GM10847 (cell line): ENCODE measurements around the gene TAX1BP1.

Experiments
- POLR2A ChIP-seq: IDR thresholded peaks from 2 replicates; pipeline ENCODE4 v1.6.1; 2011; ENCODE audit not compliant: insufficient read length; ENCODE audit errors: extremely low read depth

The TAX1BP1 gene

DNA sequence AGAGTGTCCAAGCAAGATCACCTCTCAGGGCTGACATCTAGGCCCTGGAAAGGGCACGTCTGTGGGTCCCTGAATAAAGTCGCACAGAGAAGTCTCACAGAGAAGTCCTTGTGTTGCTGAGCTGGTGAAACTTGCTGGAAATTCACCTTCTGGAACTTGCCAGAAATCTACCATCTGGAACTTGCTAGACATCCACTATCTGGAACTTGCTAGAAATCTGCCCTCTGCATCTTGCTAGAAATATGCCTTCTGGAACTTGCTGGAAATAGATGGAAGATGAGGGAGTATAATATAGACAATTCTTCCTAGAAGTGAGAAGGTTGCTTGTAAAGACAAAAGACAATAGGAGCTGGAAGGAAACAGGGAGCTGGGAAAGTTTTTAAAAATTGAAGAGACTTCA is 5.4 kb upstream of the TAX1BP1 start:
- TF ChIP-seq POLR2A = no peak

DNA sequence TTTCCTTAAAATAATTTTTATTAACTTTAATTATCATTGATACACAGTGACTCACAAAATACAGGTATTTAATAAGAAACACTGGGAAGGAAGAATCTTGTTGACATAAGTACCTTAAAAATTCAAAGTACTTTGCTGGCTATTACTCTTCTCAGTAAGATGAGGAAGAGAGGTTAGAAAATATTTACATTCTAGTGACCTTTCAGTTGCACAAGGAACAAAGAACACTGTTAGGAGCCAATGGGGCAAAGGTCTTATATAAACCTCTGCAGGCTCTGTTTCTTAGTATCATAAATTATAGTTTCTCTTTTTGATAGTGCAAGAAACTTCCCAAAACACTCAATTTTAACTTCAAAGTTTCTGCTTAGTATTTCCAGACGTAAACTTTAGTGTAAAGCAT is 4.8 kb upstream of the TAX1BP1 start:
- TF ChIP-seq POLR2A = no peak

DNA sequence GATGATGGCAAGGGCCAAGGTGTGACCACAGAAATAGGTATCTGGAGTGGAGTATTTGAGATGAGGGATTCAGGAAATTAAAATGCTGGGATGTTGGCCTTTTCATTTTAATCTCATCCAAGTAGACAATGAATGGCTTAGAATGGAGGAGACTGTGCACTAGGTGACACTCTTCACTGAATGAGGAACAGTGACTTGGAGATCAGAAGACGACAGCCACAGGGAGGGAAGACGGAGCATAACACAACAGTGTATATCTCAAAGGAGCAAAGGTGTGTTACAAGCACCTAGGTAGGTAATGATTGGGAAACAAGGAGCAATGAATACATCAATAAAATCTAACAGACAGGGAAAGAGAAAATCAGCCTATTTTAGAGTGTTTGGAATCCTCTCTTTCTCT is 4.1 kb upstream of the TAX1BP1 start:
- TF ChIP-seq POLR2A = no peak

DNA sequence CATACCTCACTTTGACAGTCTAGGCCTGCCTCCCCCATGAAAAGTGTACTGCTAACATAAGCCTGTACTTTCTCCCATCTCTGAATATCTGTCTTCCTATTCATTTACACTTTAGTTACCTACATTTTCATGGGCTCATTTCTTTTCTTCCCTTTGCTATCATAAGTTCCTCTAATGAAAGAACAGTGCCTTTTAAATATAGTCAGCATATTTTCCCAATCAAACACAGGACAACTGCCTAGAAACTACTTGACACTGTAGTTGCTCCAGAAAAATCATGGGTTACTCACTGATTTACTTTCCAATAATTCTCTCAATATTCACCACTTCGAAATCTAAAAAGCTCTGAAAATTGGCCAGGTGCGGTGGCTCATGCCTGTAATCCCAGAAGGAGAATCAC is 2.8 kb upstream of the TAX1BP1 start:
- no peak for TF ChIP-seq POLR2A

DNA sequence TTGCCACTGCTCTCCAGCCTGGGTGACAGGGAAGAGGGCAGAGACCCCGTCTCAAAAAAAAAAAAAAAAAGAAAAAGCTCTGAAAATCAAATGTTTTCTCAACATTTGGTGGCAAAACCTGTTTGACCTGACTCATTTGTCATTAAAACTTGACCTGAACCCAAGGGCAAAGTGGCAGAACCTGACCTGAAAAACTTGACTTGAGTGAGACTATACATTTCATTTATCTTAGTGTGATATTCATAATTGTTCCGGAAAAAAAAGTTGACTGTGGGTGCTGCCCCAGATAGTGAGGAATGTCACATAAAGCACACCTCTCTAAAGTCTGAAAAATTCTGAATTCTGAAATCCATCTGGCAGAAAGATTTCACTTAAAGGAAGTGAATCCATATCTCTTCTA is 2.3 kb upstream of the TAX1BP1 start:
- TF ChIP-seq POLR2A = no peak

DNA sequence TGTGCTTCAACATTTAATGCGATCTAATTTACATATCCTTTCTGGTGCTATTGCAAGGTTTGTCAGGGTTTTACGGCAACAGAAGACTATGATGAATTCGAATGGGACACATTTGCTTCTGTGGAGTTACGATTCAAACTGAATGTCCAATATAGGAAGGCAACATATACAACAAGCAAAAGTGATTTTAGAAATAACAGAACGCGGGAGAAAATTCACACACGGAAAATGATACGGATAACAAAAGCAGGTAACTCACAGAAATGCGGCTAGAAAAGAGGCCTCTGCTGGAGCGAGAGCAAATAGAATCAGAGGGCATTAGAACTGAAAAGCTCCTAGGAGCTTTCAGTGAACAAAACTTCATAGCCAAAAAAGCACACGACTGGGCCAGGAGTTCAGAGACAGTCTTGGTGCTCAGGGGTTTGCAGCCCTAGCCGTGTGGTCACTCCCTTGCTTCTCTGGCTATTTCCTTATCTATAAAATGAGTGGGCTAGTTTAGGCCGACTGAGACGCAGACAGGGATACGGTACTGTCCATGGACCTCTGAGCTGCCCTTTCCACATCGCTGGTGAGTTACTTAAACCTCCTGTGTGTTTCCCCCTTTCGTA is 557 bp upstream of the TAX1BP1 start:
- no peak for TF ChIP-seq POLR2A

DNA sequence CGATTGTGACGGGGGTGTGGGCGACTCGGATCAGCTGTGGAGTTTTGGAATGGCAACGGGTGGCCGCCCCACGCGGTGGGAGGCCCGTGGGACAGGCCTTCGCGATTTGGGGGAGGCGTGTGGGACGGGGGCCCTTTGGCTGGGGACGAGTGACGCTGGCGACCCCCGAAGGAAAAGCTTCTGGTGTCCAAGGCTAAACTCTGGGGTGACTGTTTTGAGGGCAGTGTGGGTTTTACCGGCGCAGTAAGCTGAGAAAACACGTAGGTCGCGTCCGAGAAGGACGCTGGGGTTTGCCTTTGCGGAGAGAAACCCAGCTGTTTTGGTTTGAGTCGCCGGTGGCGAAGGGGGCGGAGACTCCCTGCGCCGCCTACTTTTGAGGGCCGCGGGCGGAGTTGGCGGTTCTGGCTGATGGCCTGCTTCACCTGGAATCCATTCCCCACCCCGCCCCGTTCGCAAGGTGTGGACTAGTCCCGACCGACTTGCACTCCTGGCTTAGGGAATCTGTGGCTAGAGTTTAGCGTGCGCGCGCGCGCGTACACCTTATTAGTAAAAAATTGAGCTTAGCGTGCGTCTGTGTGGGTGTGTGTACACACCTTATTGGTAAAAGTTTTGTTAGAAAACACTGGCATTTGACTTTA is 606 bp downstream of the TAX1BP1 start:
- TF ChIP-seq POLR2A = no peak

DNA sequence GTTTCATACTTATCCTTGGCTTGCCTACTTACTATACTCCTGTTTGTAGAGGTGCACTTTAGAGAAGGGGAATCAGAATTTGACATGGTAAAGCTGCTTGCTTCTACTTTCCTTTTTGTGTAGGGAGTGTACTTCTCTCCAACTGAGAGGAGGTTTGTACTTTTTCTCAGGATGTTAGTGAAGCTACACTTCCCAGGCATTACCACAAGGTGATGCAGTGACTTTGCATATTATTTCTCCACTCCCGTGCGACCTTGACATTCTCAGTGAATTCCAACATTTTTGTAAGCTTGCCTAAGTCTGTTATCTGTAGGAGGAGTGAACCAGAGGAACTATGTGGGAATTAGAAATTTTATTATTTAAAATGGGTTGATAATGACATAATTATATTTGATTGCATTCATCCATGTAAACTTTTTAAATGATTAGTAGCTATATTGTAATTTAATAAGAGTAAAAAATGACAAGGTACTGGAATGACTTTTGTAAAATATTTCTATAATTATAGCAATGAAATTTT is 5.2 kb downstream of the TAX1BP1 start:
- TF ChIP-seq POLR2A = no peak

DNA sequence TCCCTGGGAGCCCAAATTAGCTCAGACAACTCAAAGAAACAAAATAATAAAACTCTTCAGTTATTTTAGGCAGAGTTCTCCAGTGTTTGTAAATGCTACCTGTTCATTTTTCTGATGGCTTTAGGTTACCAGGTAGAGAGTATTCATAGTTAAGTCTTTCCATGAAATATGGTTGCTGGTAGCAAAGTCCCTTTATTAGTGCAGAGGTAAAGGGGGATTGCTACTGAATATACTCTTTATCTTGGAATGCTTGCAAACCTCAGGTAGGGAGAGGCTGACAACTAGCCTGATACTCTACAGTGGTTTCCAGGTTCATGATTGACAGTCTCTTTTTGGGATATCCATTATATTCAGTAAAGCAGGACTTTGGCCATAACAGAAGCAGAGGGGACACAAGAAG is 6.5 kb downstream of the TAX1BP1 start:
- TF ChIP-seq POLR2A = no peak

DNA sequence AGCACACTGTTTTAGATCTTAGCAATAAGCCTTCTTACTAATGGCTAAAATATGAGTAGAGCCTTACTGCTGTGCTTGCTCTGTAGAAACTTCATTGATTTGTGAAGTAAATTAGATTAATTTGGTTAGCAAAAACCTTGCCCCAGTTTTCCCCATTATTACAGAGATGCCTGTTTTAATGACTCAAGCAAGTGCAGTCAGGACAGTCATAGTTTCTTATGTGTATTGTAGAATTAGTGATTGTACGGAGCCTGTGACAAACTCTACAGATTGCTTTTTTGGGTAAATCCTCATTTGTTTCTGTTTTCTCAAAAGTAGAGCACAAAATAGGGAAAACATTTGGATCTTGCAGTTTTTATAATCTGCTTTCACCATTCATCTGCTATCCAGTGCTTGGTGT is 7.0 kb downstream of the TAX1BP1 start:
- no peak for TF ChIP-seq POLR2A

DNA sequence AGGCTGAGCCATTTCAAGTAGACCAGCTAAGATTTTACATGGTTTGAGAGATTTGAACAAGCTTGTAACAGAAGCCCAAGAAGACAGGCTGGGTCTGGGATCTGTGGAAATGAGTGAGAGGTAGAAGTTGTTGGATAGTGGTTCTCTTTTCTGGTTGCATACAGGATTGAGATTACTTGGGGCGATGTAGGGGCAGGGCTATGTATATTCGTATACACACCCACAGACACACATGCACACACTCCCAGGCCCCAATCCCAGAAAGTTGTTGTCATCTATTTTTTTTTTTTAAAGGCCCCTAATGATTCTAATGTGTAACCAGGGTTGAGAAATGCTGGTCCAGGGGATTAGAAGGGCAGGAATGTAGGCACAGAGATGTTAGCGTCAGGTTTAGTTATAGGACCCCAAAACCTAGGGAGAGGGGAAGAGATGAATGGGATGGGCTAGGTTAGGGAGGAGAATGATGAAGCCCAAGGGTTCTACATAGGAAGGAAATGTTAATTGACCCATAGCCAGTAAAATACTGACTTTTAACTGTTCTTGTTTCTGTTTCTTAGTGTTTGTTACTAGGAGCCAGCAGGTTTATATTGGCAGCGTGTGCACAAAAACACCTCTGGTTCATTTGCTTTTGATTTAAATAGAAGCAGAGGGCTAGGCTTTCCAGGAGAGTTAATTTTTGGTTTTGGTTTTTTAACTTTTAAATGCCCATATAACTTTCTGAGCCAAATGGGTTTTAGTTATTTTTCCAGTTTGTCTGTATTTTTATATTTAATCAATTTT is 7.8 kb downstream of the TAX1BP1 start:
- TF ChIP-seq POLR2A = no peak

DNA sequence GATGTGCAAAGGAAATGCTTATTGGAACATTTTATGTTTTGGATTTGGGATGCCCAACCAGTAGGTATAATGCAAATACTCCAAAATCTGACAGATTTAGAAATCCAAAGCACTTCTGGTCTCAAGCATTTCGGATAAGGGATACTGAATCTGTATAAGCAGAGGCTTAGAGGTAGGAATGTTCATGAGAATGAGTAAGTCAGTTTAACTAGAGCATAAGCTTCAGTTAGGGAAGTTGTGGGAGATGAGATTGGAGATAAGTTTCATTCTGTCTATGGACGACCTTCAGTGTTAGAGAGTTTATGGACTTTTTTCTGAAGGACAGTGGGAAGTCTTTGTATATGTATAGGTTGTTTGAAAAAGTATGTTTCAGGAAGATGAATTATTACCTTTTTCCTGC is 10.4 kb downstream of the TAX1BP1 start:
- TF ChIP-seq POLR2A = no peak

DNA sequence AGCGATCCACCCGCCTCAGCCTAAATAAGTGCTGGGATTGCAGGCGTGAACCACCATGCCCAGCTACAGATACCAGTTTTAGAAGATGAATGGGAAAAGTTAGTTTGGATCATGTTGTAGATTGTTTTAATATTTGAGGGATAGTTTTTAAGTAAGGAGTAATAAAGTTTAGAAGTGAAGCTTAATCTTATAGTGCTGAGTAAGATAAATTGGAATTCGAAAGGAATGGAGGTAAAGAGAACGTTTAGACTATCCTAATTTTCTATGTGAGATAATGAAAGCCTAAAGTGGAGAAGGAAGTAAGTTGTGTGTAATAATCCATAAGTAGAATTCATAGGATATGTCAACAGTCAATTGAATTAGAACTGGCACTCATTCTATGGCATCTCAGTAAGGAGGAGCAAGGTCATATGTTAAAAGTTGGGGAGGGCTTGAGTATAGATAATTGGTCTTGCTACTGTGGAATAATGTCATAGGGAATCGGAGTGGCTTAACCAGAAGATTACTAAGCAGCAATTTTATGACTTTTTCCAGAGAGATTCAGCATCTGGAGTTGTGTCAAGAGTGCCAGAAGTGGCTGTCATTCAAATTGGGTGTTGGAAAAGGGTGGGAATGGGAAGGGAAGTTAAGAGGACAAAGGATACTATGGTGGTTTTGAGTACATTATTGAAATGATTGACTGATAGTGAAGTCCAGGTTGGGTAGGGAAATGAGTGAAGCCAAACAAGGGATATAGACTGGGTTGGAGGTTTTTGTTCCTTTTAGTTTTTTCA is 12.1 kb downstream of the TAX1BP1 start:
- no peak for TF ChIP-seq POLR2A

DNA sequence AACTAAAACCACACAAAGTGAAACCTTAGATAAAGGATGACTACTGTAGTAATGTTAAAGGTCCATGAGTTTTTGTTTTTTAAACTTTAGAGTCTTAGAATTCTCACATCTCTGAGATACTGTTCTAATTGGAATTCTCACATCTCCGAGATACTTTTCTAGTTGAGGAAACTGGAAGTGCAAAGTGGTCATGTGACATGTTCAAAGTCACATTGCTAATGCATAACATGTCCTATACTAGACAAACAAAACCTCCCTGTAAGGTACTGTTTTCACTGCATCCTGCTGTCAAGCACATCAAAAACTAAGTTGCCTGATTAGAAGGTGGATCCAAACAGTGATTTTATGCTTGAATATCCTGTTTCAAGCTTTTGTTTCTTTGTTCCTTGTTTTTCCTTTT is 13.9 kb downstream of the TAX1BP1 start:
- TF ChIP-seq POLR2A = no peak

DNA sequence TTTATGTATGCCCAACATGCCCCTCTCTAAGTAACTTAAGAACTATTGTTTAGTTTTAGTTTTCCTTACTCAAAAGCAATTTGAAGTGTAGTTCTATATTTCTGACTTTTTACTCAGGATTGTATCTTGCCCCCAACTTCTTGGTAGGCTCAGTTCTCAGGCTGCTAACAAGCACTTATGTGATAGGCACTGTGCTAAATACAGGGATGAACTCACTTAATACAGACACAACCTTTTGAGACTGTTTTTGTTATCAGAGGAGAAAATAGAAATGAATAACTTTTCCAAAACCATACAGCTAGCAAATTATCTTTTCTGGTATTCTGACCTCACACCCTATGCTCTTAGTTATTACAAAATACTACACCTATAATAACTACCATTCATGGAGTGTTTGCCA is 16.3 kb downstream of the TAX1BP1 start:
- no peak for TF ChIP-seq POLR2A

DNA sequence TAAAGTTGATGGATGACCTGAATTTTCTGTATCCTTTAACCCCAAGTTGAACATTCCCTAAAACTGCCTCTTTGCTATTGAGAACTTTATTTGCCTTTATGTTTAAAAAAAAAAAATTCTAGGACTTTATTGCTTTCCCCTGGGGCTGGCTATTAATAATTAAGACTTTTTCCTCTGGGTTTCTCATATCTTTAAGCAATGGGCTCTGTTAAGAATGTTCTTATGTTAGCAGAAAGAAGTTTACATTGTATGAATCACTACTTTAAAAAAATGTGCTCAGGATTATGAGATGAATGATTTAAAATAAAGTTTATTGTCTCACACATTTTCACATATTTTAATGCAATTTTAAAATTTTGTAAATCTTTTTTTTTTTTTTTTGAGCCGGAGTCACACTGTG is 19.5 kb downstream of the TAX1BP1 start:
- TF ChIP-seq POLR2A = no peak

DNA sequence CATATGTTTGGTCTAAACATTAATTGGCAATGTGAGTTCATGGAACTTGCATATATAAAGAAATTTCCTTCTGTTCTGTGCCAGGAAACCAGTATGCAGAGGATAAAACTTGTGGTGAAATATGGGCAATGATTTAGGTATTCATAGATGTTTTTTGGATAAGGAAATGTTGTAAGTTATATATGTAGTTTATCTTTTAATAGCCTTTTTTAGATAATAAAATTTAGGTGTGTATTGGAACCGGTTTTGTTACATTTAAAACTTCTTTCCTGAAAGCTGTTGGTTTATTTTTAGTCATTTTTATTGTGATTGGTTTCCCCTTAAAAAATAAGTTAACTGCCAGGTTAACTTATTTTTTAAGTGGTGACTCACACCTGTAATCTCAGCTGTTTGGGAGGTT is 22.1 kb downstream of the TAX1BP1 start:
- TF ChIP-seq POLR2A = no peak
